Fibroblast of skin of right quadriceps (primary cell): Measurements from ENCODE around the gene SHH.
A peak's percentile ranks its signal among the peaks of the same experiment; 100 is the strongest.

Experiments used
- DNase-seq: peaks from one replicate; pipeline ENCODE4 v3.0.0-alpha.2; 2013

Gene SHH

GRCh38 chr7:155811895-155812761 is at the start of gene SHH:
SHH (minus strand) TSS chr7:155812463; CDS start chr7:155812122, 341 bp downstream.
- no peak for DNase-seq

GRCh38 chr7:155861480-155861868 is 49.2 kb upstream of the SHH start:
- DNase-seq: no peak

- DNase-seq: peak; percentile 8
These were observed 48.7 kb upstream of the SHH start for GRCh38 chr7:155860840-155861479.

- DNase-seq: no peak
These were observed 48.2 kb upstream of the SHH start for GRCh38 chr7:155860461-155860839.

- no peak for DNase-seq
These were observed 46.3 kb upstream of the SHH start for GRCh38 chr7:155858521-155859061.

- no peak for DNase-seq
These were observed 44.9 kb upstream of the SHH start for GRCh38 chr7:155857141-155857540.

- DNase-seq: no peak
These were observed 44.4 kb upstream of the SHH start for GRCh38 chr7:155856656-155857055.

GRCh38 chr7:155852426-155853301 is 40.4 kb upstream of the SHH start:
- no peak for DNase-seq

- no peak for DNase-seq
These were observed 39.6 kb upstream of the SHH start for GRCh38 chr7:155851892-155852291.

GRCh38 chr7:155850766-155851678 is 38.8 kb upstream of the SHH start:
- DNase-seq: no peak

- no peak for DNase-seq
These were observed 37.8 kb upstream of the SHH start for GRCh38 chr7:155850001-155850436.

- no peak for DNase-seq
These were observed 36.7 kb upstream of the SHH start for GRCh38 chr7:155848691-155849669.

- DNase-seq: no peak
These were observed 35.7 kb upstream of the SHH start for GRCh38 chr7:155847821-155848435.

GRCh38 chr7:155846936-155847335 is 34.7 kb upstream of the SHH start:
- no peak for DNase-seq

GRCh38 chr7:155846156-155846555 is 33.9 kb upstream of the SHH start:
- no peak for DNase-seq

GRCh38 chr7:155845226-155845625 is 33.0 kb upstream of the SHH start:
- DNase-seq: no peak

- DNase-seq: no peak
These were observed 32.3 kb upstream of the SHH start for GRCh38 chr7:155844526-155844925.

- DNase-seq: no peak
These were observed 31.8 kb upstream of the SHH start for GRCh38 chr7:155844019-155844453.

GRCh38 chr7:155843426-155844018 is 31.3 kb upstream of the SHH start:
- no peak for DNase-seq
